ENCODE results near the gene EBF4.
"Not testable (repeated sequence)": the region's sequence is repeated elsewhere in the genome, so short reads cannot be mapped to it uniquely, and the experiment has no call there.

The EBF4 gene

DNA sequence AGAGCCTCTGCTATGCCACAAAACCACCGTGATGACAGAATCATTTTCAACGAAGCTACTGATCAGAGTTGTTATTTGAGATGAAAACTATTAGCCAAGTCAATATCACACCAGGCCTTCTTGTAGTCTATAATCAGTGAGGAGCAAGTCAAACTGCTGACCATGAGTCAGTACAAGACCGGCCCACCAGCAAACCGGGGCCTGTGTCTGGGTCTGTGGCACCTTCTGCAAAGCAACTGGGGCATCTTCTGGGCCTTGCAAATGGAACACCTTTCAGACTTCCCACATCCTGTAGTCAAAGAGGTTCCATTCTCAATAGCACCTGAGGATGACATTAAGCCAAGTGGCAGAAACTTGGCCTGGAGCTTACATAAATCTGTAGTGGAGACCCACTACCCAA lies 69.3 kb downstream of the EBF4 start:
- TF ChIP-seq, protein P1, sequence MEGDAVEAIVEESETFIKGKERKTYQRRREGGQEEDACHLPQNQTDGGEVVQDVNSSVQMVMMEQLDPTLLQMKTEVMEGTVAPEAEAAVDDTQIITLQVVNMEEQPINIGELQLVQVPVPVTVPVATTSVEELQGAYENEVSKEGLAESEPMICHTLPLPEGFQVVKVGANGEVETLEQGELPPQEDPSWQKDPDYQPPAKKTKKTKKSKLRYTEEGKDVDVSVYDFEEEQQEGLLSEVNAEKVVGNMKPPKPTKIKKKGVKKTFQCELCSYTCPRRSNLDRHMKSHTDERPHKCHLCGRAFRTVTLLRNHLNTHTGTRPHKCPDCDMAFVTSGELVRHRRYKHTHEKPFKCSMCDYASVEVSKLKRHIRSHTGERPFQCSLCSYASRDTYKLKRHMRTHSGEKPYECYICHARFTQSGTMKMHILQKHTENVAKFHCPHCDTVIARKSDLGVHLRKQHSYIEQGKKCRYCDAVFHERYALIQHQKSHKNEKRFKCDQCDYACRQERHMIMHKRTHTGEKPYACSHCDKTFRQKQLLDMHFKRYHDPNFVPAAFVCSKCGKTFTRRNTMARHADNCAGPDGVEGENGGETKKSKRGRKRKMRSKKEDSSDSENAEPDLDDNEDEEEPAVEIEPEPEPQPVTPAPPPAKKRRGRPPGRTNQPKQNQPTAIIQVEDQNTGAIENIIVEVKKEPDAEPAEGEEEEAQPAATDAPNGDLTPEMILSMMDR (IDR thresholded peaks at IDR 0.05): no peak
- TF ChIP-seq ZFX (IDR thresholded peaks at IDR 0.05; ENCODE audit: borderline replicate concordance): no peak
- H3K27ac ChIP-seq: no peak overlapping the region

GRCh38 chr20:2762578-2763131 lies 70.1 kb downstream of the EBF4 start:
- no peak overlapping the region for H3K27ac ChIP-seq
- TF ChIP-seq ZFX (IDR thresholded peaks at IDR 0.05; ENCODE audit: borderline replicate concordance): no peak
- TF ChIP-seq, protein P1 (IDR thresholded peaks at IDR 0.05): no peak

DNA sequence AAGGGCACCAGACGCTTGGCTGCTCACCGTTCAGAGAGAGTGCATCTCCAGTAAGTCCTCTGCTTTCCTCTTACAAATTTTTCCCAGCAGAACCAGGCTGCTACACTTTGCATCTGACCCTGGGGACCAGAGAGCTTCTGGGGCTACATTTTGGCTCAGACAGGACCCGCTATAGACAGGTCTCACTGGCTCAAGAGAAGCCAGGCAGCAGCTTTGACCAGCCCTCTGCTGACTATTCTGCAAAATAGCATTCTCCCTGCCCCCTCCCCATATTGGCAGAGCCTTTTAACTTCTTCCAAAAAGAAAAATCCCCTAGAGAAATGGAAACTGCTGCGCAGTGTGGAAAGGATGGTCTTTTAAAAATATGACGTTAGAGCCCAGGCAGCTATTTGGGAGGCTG lies 70.6 kb downstream of the EBF4 start:
- no peak overlapping the region for H3K27ac ChIP-seq
- TF ChIP-seq, protein P1 (IDR thresholded peaks at IDR 0.05): no peak
- no peak for TF ChIP-seq ZFX (IDR thresholded peaks at IDR 0.05; ENCODE audit: borderline replicate concordance)

DNA sequence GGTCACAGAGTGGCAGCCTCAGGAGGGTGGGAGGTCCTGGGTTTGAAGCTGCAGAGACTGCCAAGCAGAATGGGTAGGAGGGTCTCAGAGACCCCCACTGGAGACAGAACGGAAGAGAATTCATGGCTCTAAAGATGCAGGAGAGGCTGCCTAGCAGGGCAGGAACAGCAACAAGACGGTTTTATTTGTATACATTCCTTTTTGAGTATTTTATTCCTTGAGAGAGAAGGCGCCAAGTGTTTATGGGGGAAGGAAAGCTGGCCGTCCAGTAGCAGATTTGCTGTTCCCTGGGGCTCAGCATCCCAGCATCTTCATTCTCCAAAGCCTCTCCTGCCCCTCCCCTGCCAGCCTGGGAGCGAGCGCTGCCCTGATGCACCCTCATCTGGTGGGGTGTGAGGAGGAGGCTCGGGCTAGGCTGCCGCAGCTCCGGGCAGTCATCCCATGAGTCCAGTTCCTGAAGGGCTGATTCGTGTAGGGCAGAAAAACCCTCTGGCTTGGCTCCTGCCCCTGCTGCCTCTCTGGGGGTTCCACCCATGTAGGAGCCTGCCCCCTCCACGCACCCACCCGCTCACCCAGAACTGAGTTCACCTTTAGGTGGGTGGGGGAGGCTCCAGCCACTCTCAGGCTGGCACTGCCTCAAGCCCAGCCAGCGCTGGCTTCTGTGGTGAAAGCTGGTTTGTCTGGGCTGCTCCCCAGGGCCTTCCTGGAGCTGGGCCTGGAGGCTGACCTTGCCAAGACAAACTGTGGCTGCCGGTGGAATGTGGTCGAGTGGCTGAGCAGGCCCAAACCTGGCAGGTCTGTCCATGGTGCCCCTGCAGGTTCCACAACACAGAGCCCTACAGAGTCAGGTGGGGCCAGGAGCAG lies 75.4 kb downstream of the EBF4 start:
- no peak overlapping the region for H3K27ac ChIP-seq
- TF ChIP-seq ZFX (IDR thresholded peaks at IDR 0.05; ENCODE audit: borderline replicate concordance): no peak
- TF ChIP-seq, protein P1 (IDR thresholded peaks at IDR 0.05): no peak

DNA sequence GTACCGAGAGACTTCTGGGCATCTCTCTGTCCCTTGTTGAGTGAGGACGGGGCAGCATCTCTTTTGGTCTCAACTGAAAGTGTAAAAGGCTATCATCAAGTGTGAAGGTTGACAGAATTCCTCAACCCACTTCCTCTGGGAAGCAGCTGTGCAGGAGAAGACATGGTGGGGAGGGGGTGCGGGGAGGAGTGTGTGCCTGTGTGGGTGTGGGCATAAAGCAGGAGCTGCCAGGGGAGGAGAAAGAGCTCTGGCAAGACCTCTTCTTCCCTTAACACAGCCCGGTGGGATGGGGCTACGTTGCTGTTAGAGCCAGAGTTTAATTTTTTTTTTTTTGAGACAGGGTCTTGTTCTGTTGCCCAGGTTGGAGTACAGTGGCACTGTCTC lies 76.0 kb downstream of the EBF4 start:
- H3K27ac ChIP-seq: no peak overlapping the region
- TF ChIP-seq, protein P1 (IDR thresholded peaks at IDR 0.05): no peak
- no peak for TF ChIP-seq ZFX (IDR thresholded peaks at IDR 0.05; ENCODE audit: borderline replicate concordance)

DNA sequence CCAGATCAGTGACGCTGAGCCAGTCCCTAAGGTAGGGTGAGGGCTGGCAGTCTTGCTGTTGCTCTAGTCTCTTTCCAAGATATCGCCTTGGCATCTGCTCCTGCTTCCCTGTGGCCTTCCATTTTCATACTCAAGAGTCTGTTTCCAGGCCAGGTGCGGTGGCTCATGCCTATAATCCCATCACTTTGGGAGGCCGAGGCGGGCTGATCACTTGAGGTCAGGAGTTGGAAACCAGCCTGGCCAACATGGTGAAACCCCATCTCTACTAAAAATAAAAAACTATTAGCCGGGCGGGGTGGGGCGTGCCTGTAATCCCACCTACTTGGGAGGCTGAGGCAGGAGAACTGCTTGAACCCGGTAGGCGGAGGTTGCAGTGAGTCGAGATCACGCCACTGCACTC lies 77.5 kb downstream of the EBF4 start:
- H3K27ac ChIP-seq: not testable (repeated sequence)

GRCh38 chr20:2771631-2772080 lies 79.1 kb downstream of the EBF4 start:
- H3K27ac ChIP-seq: no peak overlapping the region
- TF ChIP-seq ZFX (IDR thresholded peaks at IDR 0.05; ENCODE audit: borderline replicate concordance): no peak
- TF ChIP-seq, protein P1 (IDR thresholded peaks at IDR 0.05): no peak
